Measurements from ENCODE around the gene ZBTB7C. TPM values are rescaled to one million over a fixed set of nuclear protein-coding genes. Genes with fewer than 3 reads are reported as not detected.

ZBTB7C gene
- total RNA-seq, 1 donor from 2014 or later: 44.2 TPM

DNA sequence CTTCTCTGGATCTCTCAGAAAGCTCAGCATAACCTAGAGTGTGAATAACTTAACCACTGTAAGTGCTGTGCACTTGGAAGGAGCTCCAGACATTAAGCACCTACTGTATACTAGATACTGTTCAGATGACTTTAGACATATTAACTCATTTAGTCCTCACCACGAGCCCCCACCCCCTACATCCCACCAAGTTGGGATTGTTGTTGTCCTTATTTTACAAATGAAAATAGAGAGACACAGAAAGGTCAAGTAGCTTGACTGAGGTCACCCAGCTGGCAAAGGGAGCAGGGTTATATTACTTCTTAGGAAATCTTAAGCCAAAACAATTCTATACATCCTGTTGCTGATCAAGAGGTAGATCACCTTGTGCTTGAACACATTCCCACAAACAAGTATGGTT is 244.5 kb downstream of the ZBTB7C start:
- intact Hi-C loops (cut with DNase I): no loop called here

DNA sequence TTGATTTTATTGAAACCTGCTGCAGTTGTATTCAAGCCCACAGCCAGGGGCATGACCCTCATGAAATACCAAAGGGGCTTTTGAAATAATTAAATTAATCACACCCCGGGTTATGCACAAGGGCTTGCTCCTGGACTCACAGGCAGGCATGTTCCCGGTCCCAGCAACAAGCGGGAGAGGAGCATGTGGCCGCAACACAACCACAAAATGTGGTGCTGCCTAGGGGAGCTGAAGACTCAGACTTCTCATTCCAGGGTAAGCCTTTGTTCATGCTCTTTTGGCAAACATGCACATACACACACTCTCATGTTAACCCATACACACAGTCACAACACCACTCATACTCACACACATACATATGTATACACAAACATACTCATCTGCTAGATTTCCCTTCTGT is 245.1 kb downstream of the ZBTB7C start:
- no peak for ATAC-seq
- DNase-seq (ENCODE audit: low spot score): no peak
- intact Hi-C loops (cut with DNase I): no loop called here

More for the DNA sequence above, 244.5 kb downstream of the ZBTB7C start:
- DNase-seq (ENCODE audit: low spot score) (no peak), ATAC-seq (no peak)

DNA sequence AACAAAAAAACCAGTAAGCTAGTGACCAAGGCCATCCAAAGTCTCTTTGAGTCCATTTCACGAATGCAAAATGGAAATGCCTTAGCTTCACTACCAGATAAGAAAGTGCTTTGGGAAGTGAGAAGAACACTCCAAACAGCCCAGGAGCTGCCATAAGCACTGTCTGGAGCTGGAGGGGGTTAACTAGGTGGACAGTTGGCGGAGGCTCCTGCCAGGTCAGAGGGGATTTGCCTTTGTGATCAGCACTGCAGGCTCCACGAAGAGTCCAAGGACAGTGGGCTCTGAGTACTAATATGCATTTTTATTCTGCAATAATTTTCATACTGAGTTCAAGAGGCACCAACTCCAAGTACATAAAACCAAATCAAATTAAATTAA is 245.5 kb downstream of the ZBTB7C start:
- intact Hi-C loops (cut with DNase I): no loop called here
- ATAC-seq: no peak

DNA sequence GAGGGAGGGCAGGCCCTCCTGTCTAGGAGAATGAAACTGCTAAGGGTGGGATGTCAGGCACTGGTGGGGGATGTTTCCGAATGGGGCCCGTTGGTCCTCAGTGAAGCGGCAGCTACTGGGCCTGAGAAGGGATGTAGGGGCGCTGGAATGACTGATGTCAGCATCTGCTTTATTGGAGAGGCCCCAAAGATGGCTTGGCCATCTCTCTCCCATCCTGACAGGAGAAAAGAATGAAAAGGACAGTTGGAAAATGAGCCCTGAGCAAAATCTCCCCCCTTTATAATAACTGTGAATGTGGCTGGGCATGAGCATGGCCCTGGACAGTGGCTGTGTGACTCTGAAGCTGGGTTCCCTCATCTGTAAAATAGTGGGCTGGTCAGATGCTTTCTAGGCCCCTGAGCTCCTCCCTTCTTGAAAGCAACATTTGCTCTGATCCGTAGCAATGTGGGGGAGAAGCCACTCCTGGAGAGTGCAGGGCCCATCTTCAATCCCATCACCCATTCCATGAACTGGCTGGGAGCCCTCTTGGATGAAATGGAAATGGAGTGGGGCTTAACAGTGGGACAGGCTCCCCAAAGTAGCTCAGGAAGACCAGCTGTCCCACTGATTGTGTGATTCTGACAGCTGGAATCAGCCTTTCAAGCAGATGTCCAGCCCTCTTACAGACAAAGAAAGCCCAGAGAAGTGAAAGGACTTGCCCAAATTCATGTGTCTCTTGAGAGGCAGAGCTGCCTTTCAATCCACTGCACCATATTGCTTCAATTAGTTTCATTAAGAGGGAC is 246.0 kb downstream of the ZBTB7C start:
- no peak for DNase-seq (ENCODE audit: low spot score)
- intact Hi-C loops (cut with DNase I): no loop called here

More for the DNA sequence above, 245.5 kb downstream of the ZBTB7C start:
- DNase-seq (ENCODE audit: low spot score): no peak

DNA sequence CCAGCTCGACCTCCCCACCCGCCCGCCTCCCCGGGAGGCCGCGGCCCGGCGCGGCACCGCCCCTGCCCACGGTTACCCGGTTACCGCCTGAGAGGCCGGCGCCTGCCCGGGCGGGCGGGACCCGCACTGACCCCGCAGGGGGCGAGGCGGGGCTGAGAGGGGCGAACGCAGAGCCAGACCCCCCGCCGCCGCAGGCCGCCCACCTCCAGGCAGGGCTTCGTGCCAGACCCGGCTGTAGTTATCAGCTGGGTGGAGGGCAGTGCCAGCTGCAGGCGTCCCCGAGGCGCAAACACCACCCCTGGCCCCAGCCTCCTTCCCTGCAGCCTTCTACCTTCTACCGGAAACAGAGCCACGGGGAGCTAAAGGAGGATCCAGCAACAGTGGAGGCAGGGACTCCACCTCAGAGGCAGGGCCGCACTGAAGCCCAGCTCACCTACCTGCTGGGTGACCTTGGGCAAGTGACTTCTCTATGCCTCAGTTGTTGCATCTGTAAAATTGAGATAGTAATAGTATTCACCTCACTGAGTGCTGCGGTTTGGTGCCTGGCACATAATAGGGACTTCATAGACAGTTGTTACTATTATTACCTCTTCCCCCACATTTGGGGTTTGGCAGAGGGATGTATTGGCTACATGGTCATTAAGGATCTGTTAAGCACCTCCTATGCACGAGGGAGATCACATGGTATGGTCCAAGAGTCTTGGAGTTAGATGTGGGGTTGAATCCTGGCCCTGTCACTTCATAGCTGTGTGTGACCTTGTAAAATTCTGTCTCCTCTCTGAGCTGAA is 247.1 kb downstream of the ZBTB7C start:
- DNase-seq (ENCODE audit: low spot score) (no peak), ATAC-seq (no peak)
- intact Hi-C loops (cut with DNase I): no loop called here

More for the DNA sequence above, 246.0 kb downstream of the ZBTB7C start:
- no peak for ATAC-seq

DNA sequence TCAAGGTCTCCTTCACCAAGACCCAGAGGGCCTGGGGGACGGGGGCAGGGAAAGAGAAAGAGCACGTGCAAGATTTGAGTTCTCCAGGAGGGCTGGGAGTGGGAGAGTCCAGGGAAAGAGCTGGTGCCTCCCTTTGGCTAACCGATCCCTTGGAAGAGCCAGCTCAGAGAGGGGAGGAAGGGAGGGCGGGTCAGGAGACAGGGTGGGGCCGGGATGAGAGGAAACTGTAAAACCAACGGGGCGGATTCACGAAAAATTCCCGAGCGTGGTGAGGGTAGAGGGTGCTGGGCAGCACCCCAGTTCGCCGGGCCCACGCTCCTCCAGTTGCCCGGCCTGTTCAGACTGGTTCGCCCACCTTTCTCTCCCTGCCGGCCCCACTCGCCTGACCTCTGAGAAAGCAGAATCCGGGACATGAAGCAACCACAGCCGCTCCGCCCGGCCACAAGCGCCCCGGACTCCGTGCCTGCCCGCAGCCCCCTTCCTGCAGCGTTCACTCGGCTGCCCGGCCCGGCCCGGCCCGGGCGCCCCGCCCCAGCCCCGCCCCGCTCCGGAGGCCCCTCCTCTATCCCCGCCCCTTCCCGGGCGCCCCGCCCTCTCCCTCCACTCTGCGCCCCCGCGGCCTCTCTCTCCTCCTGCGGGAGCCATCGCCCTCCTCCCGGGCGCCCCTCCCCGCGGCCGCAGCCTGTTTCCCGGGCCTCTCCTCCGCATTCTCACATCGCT is 247.8 kb downstream of the ZBTB7C start:
- intact Hi-C loops (cut with DNase I): no loop called here
- peak; percentile 90 for ATAC-seq
- peak; percentile 92 for DNase-seq (ENCODE audit: low spot score)

DNA sequence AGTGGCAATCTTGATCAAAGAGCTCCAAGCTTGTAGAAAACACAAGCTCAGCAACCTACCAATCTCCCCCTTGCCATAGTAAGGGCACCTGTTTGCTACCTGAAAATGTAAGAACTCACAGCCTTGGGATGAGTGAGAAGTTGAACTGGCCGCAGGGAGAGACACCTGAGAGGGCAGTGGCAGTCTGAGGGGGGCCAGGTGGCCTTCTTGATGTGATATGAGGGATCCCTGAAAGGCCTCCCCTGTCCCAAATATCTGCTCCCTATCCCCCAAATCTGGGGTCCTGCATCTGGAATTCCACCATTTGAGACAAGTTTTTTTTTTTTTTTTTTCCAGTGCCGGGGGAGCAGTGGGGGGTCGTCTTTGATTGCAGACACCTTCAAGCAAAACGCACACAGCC is 248.6 kb downstream of the ZBTB7C start:
- intact Hi-C loops (cut with DNase I): no loop called here

DNA sequence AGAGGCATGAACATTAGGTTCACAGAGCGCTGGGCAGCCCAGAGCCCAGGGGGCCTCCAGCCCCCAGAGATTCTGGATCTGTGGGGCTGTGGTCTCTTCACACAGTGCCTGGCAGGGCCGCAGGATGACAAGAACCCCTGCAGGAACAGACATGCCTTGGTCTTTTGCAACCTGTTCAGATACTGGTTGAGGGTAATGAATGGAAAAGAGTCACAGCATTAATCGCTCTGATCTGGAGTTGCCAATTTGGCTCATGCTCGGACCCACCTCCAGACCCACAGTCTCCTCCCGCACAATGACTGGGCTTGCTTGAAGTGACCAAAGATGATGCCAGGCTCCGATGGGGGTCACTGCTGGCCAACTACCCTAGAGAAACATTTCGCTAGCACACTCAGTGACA is 249.4 kb downstream of the ZBTB7C start:
- intact Hi-C loops (cut with DNase I): no loop called here
- DNase-seq (ENCODE audit: low spot score): no peak
- ATAC-seq: no peak

More for the DNA sequence above, 248.6 kb downstream of the ZBTB7C start:
- DNase-seq (ENCODE audit: low spot score): no peak
- ATAC-seq: no peak

DNA sequence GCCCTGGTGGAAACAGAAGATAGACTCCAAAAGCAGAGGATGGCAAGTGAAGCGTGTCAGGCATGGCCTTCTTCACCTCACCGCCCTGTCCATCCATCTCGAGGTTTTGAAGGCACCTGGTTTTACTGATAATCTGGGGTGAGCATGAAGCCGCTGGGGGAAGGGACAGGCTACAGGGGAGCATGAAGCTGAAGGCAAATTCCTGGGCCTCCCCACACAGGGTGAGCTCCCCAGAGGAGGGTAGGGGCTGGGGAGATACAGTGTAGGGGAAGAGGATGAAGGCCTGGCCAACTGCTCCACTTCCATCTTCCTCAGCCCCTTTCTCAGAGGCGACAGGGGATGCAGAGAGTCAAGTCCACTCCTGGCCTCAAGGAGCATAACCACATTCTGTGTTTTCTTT is 250.5 kb downstream of the ZBTB7C start:
- intact Hi-C loops (cut with DNase I): no loop called here
- no peak for DNase-seq (ENCODE audit: low spot score)

DNA sequence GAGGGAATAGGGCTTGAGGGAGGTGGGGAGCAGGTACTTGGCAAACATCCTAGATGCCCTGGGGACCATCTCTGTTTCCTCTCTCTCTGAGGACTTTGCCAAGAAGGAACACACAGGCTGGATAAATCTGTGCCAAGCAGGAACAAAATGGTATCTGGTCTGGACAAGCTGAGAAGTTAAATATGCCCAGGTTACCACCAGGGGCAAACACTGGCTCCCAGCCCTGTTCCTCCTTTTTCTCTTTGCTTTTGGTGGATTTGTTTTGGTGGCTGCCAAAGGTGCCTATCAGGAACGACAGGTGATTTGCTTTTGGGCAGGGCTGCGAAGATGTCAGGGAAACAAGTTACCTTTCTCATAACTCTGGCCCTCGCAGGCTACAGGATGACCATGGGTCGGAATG is 251.2 kb downstream of the ZBTB7C start:
- intact Hi-C loops (cut with DNase I): no loop called here
- ATAC-seq (no peak), DNase-seq (ENCODE audit: low spot score) (no peak)

More for the DNA sequence above, 250.5 kb downstream of the ZBTB7C start:
- ATAC-seq: no peak

DNA sequence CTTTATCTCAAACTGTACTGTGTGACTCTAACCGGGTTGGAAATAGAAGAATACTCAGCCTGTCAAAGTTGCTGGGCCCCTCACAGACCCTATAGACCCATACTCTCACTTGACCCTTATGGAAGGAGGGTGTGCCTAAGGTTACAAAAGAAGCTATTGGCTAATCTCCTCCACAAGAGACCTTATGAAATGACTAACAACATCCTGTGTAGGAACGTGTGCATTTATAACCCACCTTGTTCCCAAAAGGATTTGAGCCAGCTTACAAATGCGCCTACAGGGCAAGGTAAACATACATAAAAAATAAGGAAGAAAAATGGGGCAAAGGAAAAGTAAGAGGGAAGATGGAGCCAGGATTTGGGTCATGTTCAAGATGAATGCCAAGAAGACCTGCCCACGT is 253.3 kb downstream of the ZBTB7C start:
- DNase-seq (ENCODE audit: low spot score) (no peak), ATAC-seq (no peak)
- intact Hi-C loops (cut with DNase I): no loop called here

DNA sequence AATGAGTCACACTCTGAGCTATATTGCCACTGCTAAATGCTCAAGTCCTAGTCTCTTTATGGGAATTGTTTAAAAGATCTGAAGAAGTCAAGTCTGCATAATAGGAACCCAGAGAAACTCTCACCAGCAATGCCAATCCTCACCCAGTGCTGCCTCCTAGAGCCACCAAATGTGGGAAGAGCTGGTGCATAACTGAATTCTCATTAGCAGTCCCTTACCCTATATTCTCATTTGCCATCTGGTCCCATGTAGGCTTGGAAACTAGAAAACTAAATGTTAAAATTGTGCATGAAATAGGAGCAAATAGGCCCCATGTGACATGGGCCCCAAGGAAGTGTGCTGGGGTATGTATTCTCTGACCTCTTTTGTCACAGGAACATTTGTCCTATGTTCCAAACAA is 254.4 kb downstream of the ZBTB7C start:
- DNase-seq (ENCODE audit: low spot score): no peak
- intact Hi-C loops (cut with DNase I): no loop called here
- ATAC-seq: no peak

DNA sequence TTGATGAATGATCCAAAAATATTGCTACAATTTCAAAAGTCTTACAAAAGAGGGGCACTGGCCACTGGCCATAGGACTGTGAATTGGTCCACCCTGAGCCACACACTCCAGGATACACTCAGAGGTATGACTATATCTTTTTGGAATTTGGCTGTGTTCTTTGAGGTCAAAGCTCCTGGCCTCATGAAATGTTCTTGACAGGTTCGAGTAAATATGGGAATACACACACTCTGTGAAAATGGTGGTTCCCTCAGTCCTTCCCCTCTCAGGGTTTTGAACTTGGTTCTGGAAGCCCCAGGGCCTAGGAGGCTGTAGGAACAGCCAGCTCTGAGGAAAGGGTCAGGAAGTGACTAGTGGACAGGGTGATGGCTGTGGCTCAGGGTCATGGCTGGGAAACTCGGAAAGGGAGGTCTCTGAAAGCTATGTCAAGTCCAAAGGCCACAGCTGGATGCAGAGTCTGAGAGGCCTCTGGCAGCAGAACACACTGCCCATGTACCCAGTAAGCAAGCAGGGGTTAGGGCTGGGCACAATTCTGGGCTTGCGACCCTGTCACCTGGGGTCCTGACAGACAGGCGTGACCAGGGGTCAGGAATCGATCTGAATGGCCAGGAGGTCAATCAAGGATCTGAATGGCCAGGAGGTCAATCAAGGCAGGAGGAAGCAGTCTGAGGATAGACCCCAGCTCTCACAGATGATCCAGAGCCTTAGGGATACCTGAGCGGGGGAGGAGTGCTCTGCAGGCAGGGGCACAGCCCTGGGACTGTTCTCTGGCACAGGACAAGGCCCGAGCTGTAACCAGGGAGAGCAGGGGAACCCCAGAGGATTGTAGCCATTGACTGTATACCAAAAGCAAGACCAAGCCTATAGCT is 255.3 kb downstream of the ZBTB7C start:
- ATAC-seq: peak; percentile 67
- DNase-seq (ENCODE audit: low spot score): no peak
- intact Hi-C loops (cut with DNase I): no loop called here

DNA sequence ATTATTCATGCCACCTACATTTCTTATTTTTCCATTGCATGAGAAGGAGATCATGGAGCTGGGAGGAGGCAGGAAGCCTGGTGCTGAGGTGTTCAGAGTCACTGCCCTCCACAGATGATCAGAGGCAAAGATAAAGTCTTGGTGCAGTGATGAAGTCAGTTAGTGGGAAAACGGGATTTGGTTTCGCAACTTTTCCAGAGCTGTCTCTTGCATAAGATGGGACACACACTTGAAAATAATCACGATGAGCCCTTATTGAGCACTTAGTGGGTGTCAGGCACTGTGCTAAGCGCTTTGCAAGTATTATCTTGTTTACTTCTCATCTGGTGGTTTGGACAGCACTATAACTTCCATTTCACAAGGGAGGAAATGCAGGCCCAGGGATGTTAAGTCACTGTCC is 256.6 kb downstream of the ZBTB7C start:
- intact Hi-C loops (cut with DNase I): no loop called here
- ATAC-seq (peak; percentile 66), DNase-seq (ENCODE audit: low spot score) (no peak)

DNA sequence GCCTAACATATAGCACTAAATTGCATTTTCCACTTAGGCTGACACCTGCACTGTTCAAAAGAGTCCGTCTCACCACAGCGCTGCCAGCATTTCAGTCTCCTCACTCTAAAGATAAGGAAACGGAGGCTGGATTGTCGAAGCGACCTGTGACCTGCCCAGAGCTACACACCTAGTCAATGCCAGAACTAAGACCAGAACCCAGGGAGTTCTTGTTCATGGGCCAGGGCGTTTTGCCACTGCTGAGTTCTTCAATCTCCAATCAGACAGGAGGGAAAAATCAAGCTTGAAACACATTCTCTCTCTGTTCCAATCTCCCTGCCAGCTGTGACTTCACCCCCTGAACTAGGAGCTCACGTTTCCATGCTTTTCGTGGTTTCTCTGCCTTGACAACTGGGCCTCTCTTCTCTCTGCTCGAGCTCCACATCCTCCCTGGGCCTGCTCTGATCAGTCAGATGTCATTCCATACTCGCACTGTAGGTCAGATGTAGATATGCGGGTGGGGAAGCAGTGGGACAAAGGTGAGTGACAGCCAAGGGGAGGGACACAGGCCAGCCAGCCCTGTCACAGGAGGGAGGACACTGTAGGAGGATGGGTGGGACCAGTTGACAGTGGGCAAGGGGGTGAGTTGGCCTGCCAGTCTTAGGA is 257.6 kb downstream of the ZBTB7C start:
- DNase-seq (ENCODE audit: low spot score): no peak
- ATAC-seq: no peak
- intact Hi-C loops (cut with DNase I): no loop called here

DNA sequence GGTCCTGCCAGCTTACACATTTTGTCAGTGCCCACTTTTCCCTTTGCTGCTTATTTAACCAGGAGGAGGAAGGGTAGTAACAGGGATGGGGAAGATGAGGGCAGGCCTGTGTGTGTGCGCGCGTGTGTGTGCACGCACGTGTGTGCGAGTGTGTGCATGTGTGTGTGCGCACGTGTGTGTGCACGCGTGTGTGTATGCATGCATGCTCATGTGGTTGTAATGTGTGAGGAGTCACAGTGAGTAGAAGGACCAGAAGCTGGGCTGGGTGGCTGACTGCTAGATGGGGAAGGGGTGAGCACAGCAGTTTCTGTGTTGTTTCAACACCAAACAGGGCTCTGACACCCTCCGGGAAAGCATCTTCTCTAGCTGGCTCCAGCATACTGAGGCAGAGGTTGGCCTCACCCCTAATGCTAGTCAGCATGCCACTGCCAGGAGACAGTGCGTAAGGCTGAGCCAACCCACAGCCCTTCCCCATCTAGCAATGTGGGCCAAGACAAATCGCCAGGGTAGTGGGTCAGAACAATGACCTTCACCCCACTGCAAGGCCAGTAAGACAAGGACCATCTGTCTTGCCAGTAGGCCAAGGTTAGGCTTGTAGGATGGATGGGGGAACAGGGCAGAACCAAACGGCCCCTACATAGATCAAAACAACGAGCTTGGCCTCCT is 260.0 kb downstream of the ZBTB7C start:
- intact Hi-C loops (cut with DNase I): no loop called here
- no peak for DNase-seq (ENCODE audit: low spot score)
- ATAC-seq: no peak

DNA sequence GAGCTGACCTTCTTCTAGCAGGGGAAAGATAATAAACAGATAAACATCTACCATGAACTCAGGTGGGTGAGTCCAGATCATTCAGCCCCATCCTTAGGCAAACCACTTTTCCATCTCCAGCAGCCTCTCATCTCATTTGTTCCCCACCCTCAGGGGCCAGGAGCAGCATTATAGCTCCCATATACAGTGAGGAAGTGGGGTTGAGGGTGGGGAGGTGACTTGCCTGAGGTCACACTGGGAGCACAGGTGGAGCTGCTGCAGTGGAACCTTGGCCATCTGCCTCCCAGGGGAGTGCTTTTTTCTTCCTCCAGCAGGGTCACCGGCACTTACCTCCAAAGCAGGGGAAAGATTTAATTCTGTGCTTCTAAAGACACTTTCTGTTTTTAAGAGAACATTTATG is 266.2 kb downstream of the ZBTB7C start:
- ATAC-seq (no peak), DNase-seq (ENCODE audit: low spot score) (no peak)
- intact Hi-C loops (cut with DNase I): no loop called here

DNA sequence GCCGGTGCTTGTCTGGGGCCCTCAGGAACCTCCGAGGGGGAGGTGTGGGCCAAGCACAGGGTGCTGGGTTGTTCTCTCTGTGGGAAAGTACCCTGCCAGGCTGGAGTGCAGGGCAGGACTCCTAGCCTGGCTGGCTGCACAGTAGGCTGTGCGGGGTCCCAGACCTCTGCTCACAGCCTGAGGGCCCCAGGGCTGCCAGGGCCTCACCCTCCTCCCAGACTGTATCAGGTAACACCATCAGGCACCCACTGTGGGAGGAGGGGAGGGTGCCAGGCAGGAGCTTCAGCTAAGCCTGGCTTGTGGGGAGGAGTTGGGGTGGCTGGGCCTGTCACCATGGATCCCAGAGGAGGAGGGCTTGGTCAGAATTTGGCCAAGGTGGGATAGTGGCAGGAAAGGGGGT is 266.8 kb downstream of the ZBTB7C start:
- intact Hi-C loops (cut with DNase I): no loop called here
- ATAC-seq (no peak), DNase-seq (ENCODE audit: low spot score) (no peak)

Measured in sciatic nerve (tissue), 2 donors.